ENCODE data around the gene RAPGEF1. TPM values are rescaled to one million over a fixed set of nuclear protein-coding genes. Genes with fewer than 3 reads are reported as not detected.
A peak's percentile ranks its signal among the peaks of the same experiment; 100 is the strongest.

Gene RAPGEF1
- total and polyA plus RNA-seq, 2 of the 13 experiments (the other 11 are each of a cell fraction or from before 2014, with no cell fraction given): 21.2 to 38.9 TPM

DNA sequence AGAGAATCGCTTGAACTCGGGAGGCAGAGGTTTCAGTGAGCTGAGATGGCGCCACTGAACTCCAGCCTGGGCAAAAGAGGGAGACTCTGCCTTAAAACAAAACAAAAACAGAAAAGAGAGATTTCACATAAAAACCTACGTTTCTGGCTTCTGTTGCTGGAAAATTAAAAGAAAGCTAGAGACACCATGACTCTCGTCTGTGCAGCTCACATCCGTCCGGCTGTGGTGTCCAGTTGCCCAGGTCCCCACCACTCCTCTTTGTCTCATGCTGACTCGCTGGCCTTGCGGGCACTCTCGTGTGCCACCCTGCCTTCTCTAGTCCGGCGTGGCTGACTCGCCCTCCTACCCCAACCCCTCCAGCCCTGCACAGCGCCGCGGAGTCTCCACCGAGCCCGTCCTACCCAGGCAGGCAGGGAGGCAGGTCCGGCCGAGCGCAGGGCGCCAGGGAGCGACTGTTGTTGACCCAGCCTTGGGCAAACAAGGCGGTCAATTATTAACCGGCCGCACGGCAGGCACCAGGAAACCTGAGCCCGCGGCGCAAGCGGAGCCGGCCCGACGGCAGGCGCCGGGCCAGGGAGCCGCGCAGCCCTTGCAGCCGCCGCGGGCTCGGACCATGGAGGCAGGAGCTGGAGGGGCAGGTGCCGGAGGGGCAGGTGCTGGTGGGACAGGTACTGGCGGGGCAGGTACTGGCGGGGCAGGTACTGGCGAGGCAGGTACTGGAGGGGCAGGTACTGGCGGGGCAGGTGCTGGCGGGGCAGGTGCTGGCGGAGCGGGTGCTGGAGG is 194.7 kb downstream of the RAPGEF1 start, which contains the start of gene PRRT1B (continued):
- TF ChIP-seq, protein P1, sequence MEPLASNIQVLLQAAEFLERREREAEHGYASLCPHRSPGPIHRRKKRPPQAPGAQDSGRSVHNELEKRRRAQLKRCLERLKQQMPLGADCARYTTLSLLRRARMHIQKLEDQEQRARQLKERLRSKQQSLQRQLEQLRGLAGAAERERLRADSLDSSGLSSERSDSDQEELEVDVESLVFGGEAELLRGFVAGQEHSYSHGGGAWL (CRISPR knock-in tag; IDR thresholded peaks at IDR 0.05): no peak
- TF ChIP-seq, protein P2, sequence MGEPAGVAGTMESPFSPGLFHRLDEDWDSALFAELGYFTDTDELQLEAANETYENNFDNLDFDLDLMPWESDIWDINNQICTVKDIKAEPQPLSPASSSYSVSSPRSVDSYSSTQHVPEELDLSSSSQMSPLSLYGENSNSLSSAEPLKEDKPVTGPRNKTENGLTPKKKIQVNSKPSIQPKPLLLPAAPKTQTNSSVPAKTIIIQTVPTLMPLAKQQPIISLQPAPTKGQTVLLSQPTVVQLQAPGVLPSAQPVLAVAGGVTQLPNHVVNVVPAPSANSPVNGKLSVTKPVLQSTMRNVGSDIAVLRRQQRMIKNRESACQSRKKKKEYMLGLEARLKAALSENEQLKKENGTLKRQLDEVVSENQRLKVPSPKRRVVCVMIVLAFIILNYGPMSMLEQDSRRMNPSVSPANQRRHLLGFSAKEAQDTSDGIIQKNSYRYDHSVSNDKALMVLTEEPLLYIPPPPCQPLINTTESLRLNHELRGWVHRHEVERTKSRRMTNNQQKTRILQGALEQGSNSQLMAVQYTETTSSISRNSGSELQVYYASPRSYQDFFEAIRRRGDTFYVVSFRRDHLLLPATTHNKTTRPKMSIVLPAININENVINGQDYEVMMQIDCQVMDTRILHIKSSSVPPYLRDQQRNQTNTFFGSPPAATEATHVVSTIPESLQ (CRISPR knock-in tag; conservative IDR thresholded peaks at IDR 0.05): no peak
- TF ChIP-seq, protein P3, sequence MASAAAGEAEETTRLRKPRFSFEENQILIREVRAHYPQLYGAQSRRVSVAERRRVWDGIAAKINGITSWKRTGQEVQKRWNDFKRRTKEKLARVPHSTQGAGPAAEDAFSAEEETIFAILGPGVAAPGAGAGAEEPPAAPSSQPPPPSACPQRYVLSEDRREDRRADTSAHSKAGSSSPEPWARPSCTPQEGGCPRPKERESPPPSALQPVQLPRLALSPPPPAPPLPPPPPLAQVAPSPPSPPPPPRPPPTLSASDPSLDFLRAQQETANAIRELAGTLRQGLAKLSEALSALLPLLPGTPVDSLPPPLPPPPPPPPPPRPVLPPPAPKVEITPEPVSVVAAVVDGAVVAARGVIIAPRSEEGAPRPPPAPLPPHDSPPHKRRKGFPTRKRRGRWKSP (CRISPR knock-in tag; IDR thresholded peaks at IDR 0.05): peak; percentile 83
- TF ChIP-seq HDAC1 (CRISPR knock-in tag; IDR thresholded peaks at IDR 0.05): peak; percentile 84
- TF ChIP-seq SMAD1 (CRISPR knock-in tag; IDR thresholded peaks at IDR 0.05; ENCODE audit: borderline replicate concordance, low read depth): peak; percentile 50; the same call in 1 of the 2 replicates
- TF ChIP-seq ZFP1 (CRISPR knock-in tag; IDR thresholded peaks at IDR 0.05): no peak
- TF ChIP-seq PHF5A (CRISPR knock-in tag; IDR thresholded peaks at IDR 0.05; ENCODE audit: low read depth, unreplicated experiment): no peak
- TF ChIP-seq MTA1 (CRISPR knock-in tag; IDR thresholded peaks at IDR 0.05; ENCODE audit: borderline replicate concordance): peak; percentile 85; the same call in 1 of the 2 replicates
- TF ChIP-seq, protein P4, sequence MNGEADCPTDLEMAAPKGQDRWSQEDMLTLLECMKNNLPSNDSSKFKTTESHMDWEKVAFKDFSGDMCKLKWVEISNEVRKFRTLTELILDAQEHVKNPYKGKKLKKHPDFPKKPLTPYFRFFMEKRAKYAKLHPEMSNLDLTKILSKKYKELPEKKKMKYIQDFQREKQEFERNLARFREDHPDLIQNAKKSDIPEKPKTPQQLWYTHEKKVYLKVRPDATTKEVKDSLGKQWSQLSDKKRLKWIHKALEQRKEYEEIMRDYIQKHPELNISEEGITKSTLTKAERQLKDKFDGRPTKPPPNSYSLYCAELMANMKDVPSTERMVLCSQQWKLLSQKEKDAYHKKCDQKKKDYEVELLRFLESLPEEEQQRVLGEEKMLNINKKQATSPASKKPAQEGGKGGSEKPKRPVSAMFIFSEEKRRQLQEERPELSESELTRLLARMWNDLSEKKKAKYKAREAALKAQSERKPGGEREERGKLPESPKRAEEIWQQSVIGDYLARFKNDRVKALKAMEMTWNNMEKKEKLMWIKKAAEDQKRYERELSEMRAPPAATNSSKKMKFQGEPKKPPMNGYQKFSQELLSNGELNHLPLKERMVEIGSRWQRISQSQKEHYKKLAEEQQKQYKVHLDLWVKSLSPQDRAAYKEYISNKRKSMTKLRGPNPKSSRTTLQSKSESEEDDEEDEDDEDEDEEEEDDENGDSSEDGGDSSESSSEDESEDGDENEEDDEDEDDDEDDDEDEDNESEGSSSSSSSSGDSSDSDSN (CRISPR knock-in tag; IDR thresholded peaks at IDR 0.05): peak; percentile 93
- TF ChIP-seq YEATS4 (CRISPR knock-in tag; IDR thresholded peaks at IDR 0.05; ENCODE audit: borderline replicate concordance): peak; percentile 70
- TF ChIP-seq RXRA (CRISPR knock-in tag; IDR thresholded peaks at IDR 0.05): peak; percentile 75
- TF ChIP-seq, protein P5, sequence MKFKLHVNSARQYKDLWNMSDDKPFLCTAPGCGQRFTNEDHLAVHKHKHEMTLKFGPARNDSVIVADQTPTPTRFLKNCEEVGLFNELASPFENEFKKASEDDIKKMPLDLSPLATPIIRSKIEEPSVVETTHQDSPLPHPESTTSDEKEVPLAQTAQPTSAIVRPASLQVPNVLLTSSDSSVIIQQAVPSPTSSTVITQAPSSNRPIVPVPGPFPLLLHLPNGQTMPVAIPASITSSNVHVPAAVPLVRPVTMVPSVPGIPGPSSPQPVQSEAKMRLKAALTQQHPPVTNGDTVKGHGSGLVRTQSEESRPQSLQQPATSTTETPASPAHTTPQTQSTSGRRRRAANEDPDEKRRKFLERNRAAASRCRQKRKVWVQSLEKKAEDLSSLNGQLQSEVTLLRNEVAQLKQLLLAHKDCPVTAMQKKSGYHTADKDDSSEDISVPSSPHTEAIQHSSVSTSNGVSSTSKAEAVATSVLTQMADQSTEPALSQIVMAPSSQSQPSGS (CRISPR knock-in tag; IDR thresholded peaks at IDR 0.05): peak; percentile 43; the same call in 1 of the 2 replicates
- TF ChIP-seq, protein P6, sequence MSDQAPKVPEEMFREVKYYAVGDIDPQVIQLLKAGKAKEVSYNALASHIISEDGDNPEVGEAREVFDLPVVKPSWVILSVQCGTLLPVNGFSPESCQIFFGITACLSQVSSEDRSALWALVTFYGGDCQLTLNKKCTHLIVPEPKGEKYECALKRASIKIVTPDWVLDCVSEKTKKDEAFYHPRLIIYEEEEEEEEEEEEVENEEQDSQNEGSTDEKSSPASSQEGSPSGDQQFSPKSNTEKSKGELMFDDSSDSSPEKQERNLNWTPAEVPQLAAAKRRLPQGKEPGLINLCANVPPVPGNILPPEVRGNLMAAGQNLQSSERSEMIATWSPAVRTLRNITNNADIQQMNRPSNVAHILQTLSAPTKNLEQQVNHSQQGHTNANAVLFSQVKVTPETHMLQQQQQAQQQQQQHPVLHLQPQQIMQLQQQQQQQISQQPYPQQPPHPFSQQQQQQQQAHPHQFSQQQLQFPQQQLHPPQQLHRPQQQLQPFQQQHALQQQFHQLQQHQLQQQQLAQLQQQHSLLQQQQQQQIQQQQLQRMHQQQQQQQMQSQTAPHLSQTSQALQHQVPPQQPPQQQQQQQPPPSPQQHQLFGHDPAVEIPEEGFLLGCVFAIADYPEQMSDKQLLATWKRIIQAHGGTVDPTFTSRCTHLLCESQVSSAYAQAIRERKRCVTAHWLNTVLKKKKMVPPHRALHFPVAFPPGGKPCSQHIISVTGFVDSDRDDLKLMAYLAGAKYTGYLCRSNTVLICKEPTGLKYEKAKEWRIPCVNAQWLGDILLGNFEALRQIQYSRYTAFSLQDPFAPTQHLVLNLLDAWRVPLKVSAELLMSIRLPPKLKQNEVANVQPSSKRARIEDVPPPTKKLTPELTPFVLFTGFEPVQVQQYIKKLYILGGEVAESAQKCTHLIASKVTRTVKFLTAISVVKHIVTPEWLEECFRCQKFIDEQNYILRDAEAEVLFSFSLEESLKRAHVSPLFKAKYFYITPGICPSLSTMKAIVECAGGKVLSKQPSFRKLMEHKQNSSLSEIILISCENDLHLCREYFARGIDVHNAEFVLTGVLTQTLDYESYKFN (CRISPR knock-in tag; conservative IDR thresholded peaks at IDR 0.05): peak; percentile 80
- TF ChIP-seq ERF (CRISPR knock-in tag; IDR thresholded peaks at IDR 0.05): peak; percentile 53
- TF ChIP-seq ZNF563 (CRISPR knock-in tag; IDR thresholded peaks at IDR 0.05): peak; percentile 79; the same call in 1 of the 2 replicates
- TF ChIP-seq FOXA3 (CRISPR knock-in tag; IDR thresholded peaks at IDR 0.05): peak; percentile 97
- no peak for TF ChIP-seq ZKSCAN8 (CRISPR knock-in tag; IDR thresholded peaks at IDR 0.05; ENCODE audit: borderline replicate concordance)
- TF ChIP-seq SETDB1 (CRISPR knock-in tag; IDR thresholded peaks at IDR 0.05; ENCODE audit: borderline replicate concordance): no peak
